MG63 (cell line): ENCODE results near the gene LETM1. TPM values are rescaled to one million over a fixed set of nuclear protein-coding genes. Genes with fewer than 3 reads are reported as not detected.
A peak's percentile ranks its signal among the peaks of the same experiment; 100 is the strongest.

ENCODE experiments used
- DNase-seq: peaks from one replicate; pipeline ENCODE4 v3.0.0-alpha.2; 2020
- H3K27me3 ChIP-seq: fragments of 250-450 bp; sonication (Bioruptor Pico); 2 replicates; pipeline ENCODE4 v1.5.1; 2020; ENCODE audit warnings: mild to moderate bottlenecking, moderate library complexity
- H3K36me3 ChIP-seq: fragments of 250-450 bp; sonication (Bioruptor Pico); 2 replicates; pipeline ENCODE4 v1.5.1; 2020; ENCODE audit warnings: mild to moderate bottlenecking, moderate library complexity
- H3K4me3 ChIP-seq: fragments of 250-450 bp; sonication (Bioruptor Pico); 2 replicates; pipeline ENCODE4 v1.5.1; 2020; ENCODE audit warnings: mild to moderate bottlenecking, moderate library complexity
- H3K9me3 ChIP-seq: fragments of 250-450 bp; sonication (Bioruptor Pico); 2 replicates; pipeline ENCODE4 v1.5.1; 2020; ENCODE audit warnings: mild to moderate bottlenecking, moderate library complexity
- total RNA-seq: library from RNA; depleted of rRNA; stranded (reverse); fragments of >200 nt; shearing (Covaris generic); gene quantifications from 2 replicates; pipeline ENCODE4 v1.2.3, GENCODE V29; 2014; ENCODE audit warnings: low replicate concordance

LETM1 gene
- total RNA-seq, 1 experiment from 2014 or later: 49.4 TPM

GRCh38 chr4:1785592-1785991 lies 70.4 kb downstream of the LETM1 start:
- Histone ChIP-seq H3K9me3 (no peaks in the 10 kb centered on the region), H3K36me3 (no peaks in the 10 kb centered on the region), H3K27me3 (no peaks in the 10 kb centered on the region), H3K4me3 (no peak overlapping the region)
- DNase-seq: no peak

GRCh38 chr4:1784789-1785591 lies 71.0 kb downstream of the LETM1 start:
- Histone ChIP-seq H3K4me3 (no peak overlapping the region), H3K36me3 (no peaks in the 10 kb centered on the region), H3K9me3 (no peaks in the 10 kb centered on the region), H3K27me3 (no peaks in the 10 kb centered on the region)
- no peak for DNase-seq

GRCh38 chr4:1784395-1784788 lies 71.6 kb downstream of the LETM1 start:
- Histone ChIP-seq H3K4me3 (no peak overlapping the region), H3K36me3 (no peaks in the 10 kb centered on the region), H3K9me3 (no peaks in the 10 kb centered on the region), H3K27me3 (no peaks in the 10 kb centered on the region)
- DNase-seq: no peak

GRCh38 chr4:1783970-1784369 lies 72.0 kb downstream of the LETM1 start:
- no peak overlapping the region for H3K4me3 ChIP-seq
- no peaks in the 10 kb centered on the region for H3K36me3 ChIP-seq
- no peaks in the 10 kb centered on the region for H3K9me3 ChIP-seq
- no peak for DNase-seq
- no peaks in the 10 kb centered on the region for H3K27me3 ChIP-seq

GRCh38 chr4:1783015-1783414 lies 72.9 kb downstream of the LETM1 start:
- Histone ChIP-seq H3K4me3 (no peak overlapping the region), H3K36me3 (no peaks in the 10 kb centered on the region), H3K9me3 (no peaks in the 10 kb centered on the region), H3K27me3 (no peaks in the 10 kb centered on the region)
- no peak for DNase-seq

GRCh38 chr4:1780435-1780834 lies 75.5 kb downstream of the LETM1 start:
- no peak for DNase-seq
- Histone ChIP-seq H3K9me3 (no peaks in the 10 kb centered on the region), H3K36me3 (no peaks in the 10 kb centered on the region), H3K27me3 (no peaks in the 10 kb centered on the region), H3K4me3 (no peak overlapping the region)

GRCh38 chr4:1779588-1780382 lies 76.2 kb downstream of the LETM1 start:
- DNase-seq: no peak
- Histone ChIP-seq H3K9me3 (no peaks in the 10 kb centered on the region), H3K27me3 (no peaks in the 10 kb centered on the region), H3K36me3 (no peaks in the 10 kb centered on the region), H3K4me3 (no peak overlapping the region)

GRCh38 chr4:1778642-1779392 lies 77.1 kb downstream of the LETM1 start:
- DNase-seq: no peak
- no peaks in the 10 kb centered on the region for H3K36me3 ChIP-seq
- H3K4me3 ChIP-seq: no peak overlapping the region
- no peaks in the 10 kb centered on the region for H3K27me3 ChIP-seq
- no peaks in the 10 kb centered on the region for H3K9me3 ChIP-seq

- no peak overlapping the region for H3K4me3 ChIP-seq
- H3K27me3 ChIP-seq: no peaks in the 10 kb centered on the region
- no peaks in the 10 kb centered on the region for H3K36me3 ChIP-seq
- no peaks in the 10 kb centered on the region for H3K9me3 ChIP-seq
- no peak for DNase-seq
Observed at GRCh38 chr4:1777822-1778641, 77.9 kb downstream of the LETM1 start.

GRCh38 chr4:1776521-1777161 lies 79.3 kb downstream of the LETM1 start:
- no peak for DNase-seq
- no peaks in the 10 kb centered on the region for H3K27me3 ChIP-seq
- H3K9me3 ChIP-seq: no peaks in the 10 kb centered on the region
- H3K4me3 ChIP-seq: no peak overlapping the region
- no peaks in the 10 kb centered on the region for H3K36me3 ChIP-seq

GRCh38 chr4:1775731-1776500 lies 80.0 kb downstream of the LETM1 start:
- peak; percentile 16 for DNase-seq
- H3K9me3 ChIP-seq: no peaks in the 10 kb centered on the region
- H3K27me3 ChIP-seq: no peaks in the 10 kb centered on the region
- no peak overlapping the region for H3K4me3 ChIP-seq
- H3K36me3 ChIP-seq: no peaks in the 10 kb centered on the region

GRCh38 chr4:1773754-1774153 lies 82.2 kb downstream of the LETM1 start:
- H3K4me3 ChIP-seq: no peak overlapping the region
- H3K36me3 ChIP-seq: no peaks in the 10 kb centered on the region
- no peak for DNase-seq
- H3K9me3 ChIP-seq: no peaks in the 10 kb centered on the region
- no peaks in the 10 kb centered on the region for H3K27me3 ChIP-seq

- Histone ChIP-seq H3K36me3 (no peaks in the 10 kb centered on the region), H3K27me3 (no peaks in the 10 kb centered on the region), H3K4me3 (no peak overlapping the region), H3K9me3 (no peaks in the 10 kb centered on the region)
- DNase-seq: no peak
Observed at GRCh38 chr4:1772853-1773538, 83.0 kb downstream of the LETM1 start.

GRCh38 chr4:1771555-1772305 lies 84.2 kb downstream of the LETM1 start:
- H3K36me3 ChIP-seq: no peaks in the 10 kb centered on the region

More at GRCh38 chr4:1771555-1772305, 84.2 kb downstream of the LETM1 start:
- no peak overlapping the region for H3K4me3 ChIP-seq
- DNase-seq: no peak
- no peaks in the 10 kb centered on the region for H3K9me3 ChIP-seq
- H3K27me3 ChIP-seq: no peaks in the 10 kb centered on the region
